Keratinocyte (primary cell): ENCODE results near the gene PHLDA3. TPM values are rescaled to one million over a fixed set of nuclear protein-coding genes. Genes with fewer than 3 reads are reported as not detected.

Source experiments
- DNase-seq: peaks from one replicate; pipeline ENCODE4 v3.0.0-alpha.2; 2011; ENCODE audit warnings: low read depth, missing footprints, low spot score
- FAIRE-seq: peaks from 2 replicates; lab custom pipeline; 2011; peaks lifted over from hg19 to GRCh38; lab: Jason Lieb, UNC
- H2AFZ ChIP-seq: 2 replicates; pipeline ENCODE4 v1.6.0; 2012; ENCODE audit warnings: low read length, control low read depth, inconsistent platforms; ENCODE audit not compliant: control insufficient read depth
- H3K27ac ChIP-seq: 2 replicates; pipeline ENCODE4 v1.5.1; 2011; ENCODE audit warnings: low read length; ENCODE audit not compliant: control insufficient read depth, insufficient read depth
- H3K27me3 ChIP-seq: 3 replicates; pipeline ENCODE4 v1.6.0; 2011; ENCODE audit warnings: low read length; ENCODE audit not compliant: control insufficient read depth, insufficient read depth; ENCODE audit errors: extremely low read depth
- H3K36me3 ChIP-seq, 2 experiments: 2 replicates in 1 of 2; 3 replicates in 1 of 2; pipeline ENCODE4 v1.5.1; 2011; ENCODE audit warnings: low read length in 2 of 2, mild to moderate bottlenecking in 1 of 2; ENCODE audit not compliant: control insufficient read depth in 2 of 2, insufficient read depth in 2 of 2; ENCODE audit errors: extremely low read depth in 1 of 2
- H3K4me1 ChIP-seq: 3 replicates; pipeline ENCODE4 v1.5.1; 2011; ENCODE audit warnings: low read length; ENCODE audit not compliant: control insufficient read depth, insufficient read depth; ENCODE audit errors: extremely low read depth
- H3K4me2 ChIP-seq: 3 replicates; pipeline ENCODE4 v1.6.0; 2011; ENCODE audit warnings: low read depth, low read length; ENCODE audit not compliant: control insufficient read depth, insufficient read depth; ENCODE audit errors: extremely low read depth
- H3K4me3 ChIP-seq, 3 experiments: fragments of 200-600 bp in 1 of 3; sonication (generic) in 1 of 3; 2 replicates in 2 of 3; 3 replicates in 1 of 3; pipeline ENCODE4 v1.5.1; 2011 to 2016; ENCODE audit warnings: low read length in 3 of 3, mild to moderate bottlenecking in 3 of 3, control low read depth in 2 of 3, inconsistent platforms in 1 of 3, low read depth in 1 of 3, mixed read lengths in 1 of 3, mixed run types in 1 of 3, moderate library complexity in 1 of 3; ENCODE audit not compliant: control insufficient read depth in 2 of 3, insufficient read depth in 2 of 3; ENCODE audit errors: extremely low read depth in 1 of 3
- H3K79me2 ChIP-seq: 2 replicates; pipeline ENCODE4 v1.6.0; 2012; ENCODE audit warnings: low read length; ENCODE audit not compliant: control insufficient read depth, insufficient read depth
- H3K9ac ChIP-seq: 3 replicates; pipeline ENCODE4 v1.6.0; 2011; ENCODE audit warnings: low read length; ENCODE audit not compliant: control insufficient read depth, insufficient read depth; ENCODE audit errors: extremely low read depth
- H3K9me1 ChIP-seq: 3 replicates; pipeline ENCODE4 v1.6.0; 2011; ENCODE audit warnings: low read length; ENCODE audit not compliant: control insufficient read depth, insufficient read depth; ENCODE audit errors: extremely low read depth
- H3K9me3 ChIP-seq: 2 replicates; pipeline ENCODE4 v1.5.1; 2012; ENCODE audit warnings: low read depth, low read length; ENCODE audit not compliant: control insufficient read depth
- H4K20me1 ChIP-seq: 3 replicates; pipeline ENCODE4 v1.6.0; 2011; ENCODE audit warnings: low read length; ENCODE audit not compliant: control insufficient read depth, insufficient read depth; ENCODE audit errors: extremely low read depth
- CTCF ChIP-seq, 3 experiments: IDR thresholded peaks in 1 of 3; conservative IDR thresholded peaks in 1 of 3; optimal IDR thresholded peaks in 1 of 3; 2 replicates in 2 of 3; 3 replicates in 1 of 3; pipeline versions ENCODE3 to v1.5.1; 2011; ENCODE audit warnings: low read length in 3 of 3, mild to moderate bottlenecking in 3 of 3, moderate library complexity in 2 of 3, control low read depth in 1 of 3, inconsistent platforms in 1 of 3; ENCODE audit not compliant: insufficient read depth in 2 of 3; ENCODE audit errors: extremely low read depth in 1 of 3
- EZH2 ChIP-seq: IDR thresholded peaks from one replicate; pipeline ENCODE4 v1.6.1; 2012; ENCODE audit warnings: inconsistent platforms, mild to moderate bottlenecking, low read length, moderate library complexity
- dilution Hi-C: fragments of 300-500 bp; cut with MboI; formaldehyde crosslinking; loops from one replicate; pipeline ENCODE4 v1.7.0; 2020; ENCODE audit warnings: low sequenced_read_pairs; ENCODE audit not compliant: extremely low pct_ligation_motif_present
- polyA plus RNA-seq, 5 experiments: library from polyadenylated mRNA; depleted of rRNA in 3 of 5; stranded (reverse) in 3 of 5; stranded (forward) in 1 of 5; unstranded in 1 of 5; fragments of >200 nt; gene quantifications; 1 replicate in 1 of 5; 2 replicates in 3 of 5; 3 replicates in 1 of 5; pipeline versions ENCODE4 v1.2.1 to v1.2.3, GENCODE V29; 2011 to 2012; ENCODE audit warnings: missing spikeins in 2 of 5, low read depth in 1 of 5, low replicate concordance in 1 of 5

Gene PHLDA3
- polyA plus RNA-seq, 1 donor (not counting 4 experiments of a cell fraction or from before 2014, with no cell fraction given), result 48.2 TPM

GRCh38 chr1:201454608-201455007 is 14.4 kb downstream of the PHLDA3 start:
- Histone ChIP-seq H3K27ac (no peak overlapping the region), H3K36me3 (no peaks in the 10 kb centered on the region), H2AFZ (no peak overlapping the region), H3K4me2 (no peak overlapping the region), H3K4me1 (peaks cover 27% of the 10 kb centered on the region), H3K9me1 (no peaks in the 10 kb centered on the region), H3K79me2 (no peaks in the 10 kb centered on the region), H3K9ac (no peak overlapping the region), H4K20me1 (no peaks in the 10 kb centered on the region), H3K9me3 (no peaks in the 10 kb centered on the region), H3K4me3 (no peak overlapping the region), H3K27me3 (no peaks in the 10 kb centered on the region)
- FAIRE-seq (no peak), DNase-seq (no peak)
- no peak for TF ChIP-seq CTCF (optimal IDR thresholded peaks at IDR 0.05 in 1 of 3, IDR thresholded peaks at IDR 0.05 in 1 of 3, conservative IDR thresholded peaks at IDR 0.05 in 1 of 3; ENCODE audit: extremely low read depth in 1 of 3, insufficient read depth in 2 of 3, low read length in 3 of 3)
- TF ChIP-seq EZH2, result no peak
- dilution Hi-C loops, result no loop called here

GRCh38 chr1:201452866-201453265 is 16.1 kb downstream of the PHLDA3 start:
- H3K36me3 ChIP-seq, result no peaks in the 10 kb centered on the region
- no peaks in the 10 kb centered on the region for H3K9me3 ChIP-seq
- H4K20me1 ChIP-seq, result no peaks in the 10 kb centered on the region
- H3K27me3 ChIP-seq, result no peaks in the 10 kb centered on the region
- H2AFZ ChIP-seq, result no peak overlapping the region
- no peak for DNase-seq
- no peak overlapping the region for H3K4me3 ChIP-seq
- no peaks in the 10 kb centered on the region for H3K79me2 ChIP-seq
- dilution Hi-C loops, result no loop called here
- peaks cover 33% of the 10 kb centered on the region for H3K4me1 ChIP-seq
- TF ChIP-seq EZH2 (no peak), CTCF (optimal IDR thresholded peaks at IDR 0.05 in 1 of 3, IDR thresholded peaks at IDR 0.05 in 1 of 3, conservative IDR thresholded peaks at IDR 0.05 in 1 of 3; ENCODE audit: extremely low read depth in 1 of 3, insufficient read depth in 2 of 3, low read length in 3 of 3) (no peak)
- FAIRE-seq, result no peak
- no peaks in the 10 kb centered on the region for H3K9me1 ChIP-seq
- H3K27ac ChIP-seq, result no peak overlapping the region
- no peak overlapping the region for H3K9ac ChIP-seq
- no peak overlapping the region for H3K4me2 ChIP-seq
